ENCODE measurements around the gene DCLRE1B. TPM values are rescaled to one million over a fixed set of nuclear protein-coding genes. Genes with fewer than 3 reads are reported as not detected.
"Not testable (repeated sequence)": the region's sequence is repeated elsewhere in the genome, so short reads cannot be mapped to it uniquely, and the experiment has no call there.

Gene DCLRE1B
- total RNA-seq, 1 experiment from 2014 or later: 14.5 TPM

DNA sequence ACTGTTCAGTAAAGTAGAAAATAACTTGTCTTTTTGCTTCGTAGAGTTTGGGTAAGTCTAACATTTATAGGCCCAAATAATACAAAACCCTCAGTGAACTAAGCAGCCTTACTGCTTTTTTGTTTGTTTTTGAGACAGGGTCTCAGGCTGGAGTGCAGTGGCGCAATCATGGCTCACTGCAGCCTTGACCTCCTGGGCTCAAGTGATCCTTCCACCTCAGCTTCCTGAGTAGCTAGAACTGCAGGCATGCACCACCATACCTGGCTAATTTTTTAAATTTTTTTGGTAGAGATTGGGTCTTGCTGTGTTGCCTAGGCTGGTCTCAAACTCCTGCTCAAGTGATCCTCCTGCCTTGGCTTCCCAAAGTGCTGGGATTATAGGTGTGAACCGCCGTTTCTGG lies 43.0 kb downstream of the DCLRE1B start:
- DNase-seq (ENCODE audit: low spot score): not testable (repeated sequence)

GRCh38 chr1:113949007-113949406 lies 43.9 kb downstream of the DCLRE1B start:
- no peak for DNase-seq (ENCODE audit: low spot score)

GRCh38 chr1:113950908-113951307 lies 45.8 kb downstream of the DCLRE1B start:
- DNase-seq (ENCODE audit: low spot score): no peak

- no peak for DNase-seq (ENCODE audit: low spot score)
Observed at GRCh38 chr1:113951719-113952118, 46.6 kb downstream of the DCLRE1B start.

GRCh38 chr1:113957984-113958383 lies 52.9 kb downstream of the DCLRE1B start:
- DNase-seq (ENCODE audit: low spot score): no peak

DNA sequence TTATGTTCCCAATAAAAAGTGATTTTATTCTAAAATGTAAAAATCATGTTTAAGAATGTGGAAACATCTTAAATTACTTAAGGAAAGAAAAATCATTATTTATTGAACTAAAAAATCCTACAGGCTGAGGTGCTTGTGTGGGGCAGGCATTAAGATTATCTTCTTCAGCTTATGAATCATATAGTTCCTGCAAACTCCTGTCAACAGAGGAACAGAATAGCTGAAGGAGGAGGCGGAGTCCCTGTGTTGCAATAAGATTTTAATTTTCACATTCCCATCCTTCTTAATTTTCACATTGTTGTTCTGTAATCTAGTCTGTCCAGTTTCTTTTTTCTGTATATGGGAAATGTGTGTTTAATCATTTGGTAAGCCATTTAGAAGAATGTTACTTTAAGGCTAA lies 53.6 kb downstream of the DCLRE1B start:
- DNase-seq (ENCODE audit: low spot score): no peak

DNA sequence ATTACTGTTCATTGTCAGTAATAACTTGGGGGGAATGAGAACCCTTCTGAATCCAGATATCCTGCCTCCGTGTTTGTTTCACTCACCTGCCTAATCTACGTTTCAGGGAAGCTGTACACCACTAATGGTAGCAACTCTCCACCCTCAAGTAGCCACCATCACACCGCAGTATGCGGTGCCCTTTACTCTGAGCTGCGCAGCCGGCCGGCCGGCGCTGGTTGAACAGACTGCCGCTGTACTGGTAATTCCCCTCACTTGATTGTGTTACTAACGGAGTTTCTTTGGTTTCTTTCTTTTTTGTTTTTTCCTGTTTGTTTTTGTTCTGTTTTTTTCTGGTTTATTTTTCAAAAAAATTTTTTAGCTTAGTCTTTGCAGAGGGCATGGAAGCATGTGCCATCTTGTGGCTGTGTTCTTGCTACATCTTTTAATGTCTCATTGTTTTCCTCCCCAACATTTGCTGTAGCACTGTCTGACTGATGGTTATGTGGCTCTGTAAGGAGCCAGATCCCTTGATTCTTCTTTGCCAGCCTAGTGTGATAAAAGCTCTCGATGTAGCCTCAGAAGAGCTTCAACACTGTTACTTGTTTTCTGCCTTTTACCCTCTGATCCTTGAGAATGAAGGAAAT lies 58.3 kb downstream of the DCLRE1B start:
- no peak for DNase-seq (ENCODE audit: low spot score)

Other genes with a start within 250 kb of the DCLRE1B start
- 33.6 and 48.0 TPM in 2 replicates for gene PHTF1, start 145.8 kb upstream of the DCLRE1B start, total RNA-seq (2014; rRNA removed; shearing (Covaris generic))
- gene RSBN1, start 92.8 kb upstream of the DCLRE1B start, total RNA-seq (2014; rRNA removed; shearing (Covaris generic)): 7.9 and 9.7 TPM in 2 replicates
- 0.29 and 0.74 TPM in 2 replicates for gene PTPN22, start 33.6 kb upstream of the DCLRE1B start, total RNA-seq (2014; rRNA removed; shearing (Covaris generic))
- gene BCL2L15, start 17.7 kb upstream of the DCLRE1B start, total RNA-seq (2014; rRNA removed; shearing (Covaris generic)): 0.57 and 4.2 TPM in 2 replicates
- 18.0 and 23.8 TPM in 2 replicates for gene AP4B1, start 527 bp upstream of the DCLRE1B start, total RNA-seq (2014; rRNA removed; shearing (Covaris generic))
- gene HIPK1, start 24.0 kb downstream of the DCLRE1B start, total RNA-seq (2014; rRNA removed; shearing (Covaris generic)): 12.2 and 14.7 TPM in 2 replicates
- 26.8 and 31.2 TPM in 2 replicates for gene OLFML3, start 74.1 kb downstream of the DCLRE1B start, total RNA-seq (2014; rRNA removed; shearing (Covaris generic))
- gene SYT6, start 248.5 kb downstream of the DCLRE1B start, total RNA-seq (2014; rRNA removed; shearing (Covaris generic)): not detected in 2 replicates